ENCODE results near the gene EXOC3L1. TPM values are rescaled to one million over a fixed set of nuclear protein-coding genes. Genes with fewer than 3 reads are reported as not detected.

The EXOC3L1 gene
- total RNA-seq, 1 experiment from 2014 or later = not detected

GRCh38 chr16:67166110-67166547 is 23.8 kb downstream of the EXOC3L1 start:
- DNase-seq (no peak), ATAC-seq (no peak)
- Histone ChIP-seq H2AFZ (ENCODE audit: low read length) (no peak overlapping the region), H3K4me1 (ENCODE audit: insufficient read depth, low read length) (peaks cover 22% of the 10 kb centered on the region), H3F3A (ENCODE audit: low read length, unreplicated experiment) (no peaks in the 10 kb centered on the region), H3K79me2 (ENCODE audit: low read length) (0 out of 2 replicates have a peak, but pooled peaks cover 2% of the 10 kb centered on the region), H4K20me1 (ENCODE audit: low read length) (no peaks in the 10 kb centered on the region), H3K4me3 (ENCODE audit: low read length) (no peak overlapping the region), H3K4me2 (ENCODE audit: low read length) (no peak overlapping the region), H3K9ac (ENCODE audit: low read length) (no peak overlapping the region), H3K36me3 (ENCODE audit: low read depth, low read length) (no peaks in the 10 kb centered on the region), H3K27me3 (ENCODE audit: low read length) (no peaks in the 10 kb centered on the region), H3K27ac (ENCODE audit: low read length) (no peak overlapping the region), H3K9me3 (ENCODE audit: low read length) (no peaks in the 10 kb centered on the region), H3K9me2 (replicated peaks; ENCODE audit: low read length) (no peaks in the 10 kb centered on the region)
- BruUV-seq (replicated peaks) = no TSS peak
- intact Hi-C loops (cut with micrococcal nuclease) = no loop called here
- ChIA-PET CTCF (no interaction called here), POLR2A (ENCODE audit: unreplicated experiment) (no interaction called here)
- no peak for TF ChIP-seq EZH2 (IDR thresholded peaks at IDR 0.05; ENCODE audit: low read length, unreplicated experiment)

GRCh38 chr16:67165121-67166078 is 24.5 kb downstream of the EXOC3L1 start:
- ChIA-PET POLR2A (ENCODE audit: unreplicated experiment) (no interaction called here), CTCF (no interaction called here)
- no peaks in the 10 kb centered on the region for H3K9me3 ChIP-seq (ENCODE audit: low read length)
- no peak overlapping the region for H3K4me3 ChIP-seq (ENCODE audit: low read length)
- BruUV-seq (replicated peaks) = no TSS peak
- no peaks in the 10 kb centered on the region for H4K20me1 ChIP-seq (ENCODE audit: low read length)
- intact Hi-C loops (cut with micrococcal nuclease) = no loop called here
- H3K9me2 ChIP-seq (replicated peaks; ENCODE audit: low read length) = no peaks in the 10 kb centered on the region
- no peaks in the 10 kb centered on the region for H3F3A ChIP-seq (ENCODE audit: low read length, unreplicated experiment)
- H3K4me1 ChIP-seq (ENCODE audit: insufficient read depth, low read length) = peaks cover 17% of the 10 kb centered on the region
- no peaks in the 10 kb centered on the region for H3K27me3 ChIP-seq (ENCODE audit: low read length)
- no peaks in the 10 kb centered on the region for H3K79me2 ChIP-seq (ENCODE audit: low read length)
- H3K36me3 ChIP-seq (ENCODE audit: low read depth, low read length) = no peaks in the 10 kb centered on the region
- DNase-seq (no peak), ATAC-seq (no peak)
- H3K9ac ChIP-seq (ENCODE audit: low read length) = no peak overlapping the region
- no peak overlapping the region for H2AFZ ChIP-seq (ENCODE audit: low read length)
- TF ChIP-seq EZH2 (IDR thresholded peaks at IDR 0.05; ENCODE audit: low read length, unreplicated experiment) (no peak), CTCF (conservative IDR thresholded peaks at IDR 0.05; ENCODE audit: low read depth, low read length) (no peak), EZH2phosphoT487 (IDR thresholded peaks at IDR 0.05; ENCODE audit: borderline replicate concordance, low read length) (no peak)
- H3K4me2 ChIP-seq (ENCODE audit: low read length) = no peak overlapping the region
- H3K27ac ChIP-seq (ENCODE audit: low read length) = no peak overlapping the region

DNA sequence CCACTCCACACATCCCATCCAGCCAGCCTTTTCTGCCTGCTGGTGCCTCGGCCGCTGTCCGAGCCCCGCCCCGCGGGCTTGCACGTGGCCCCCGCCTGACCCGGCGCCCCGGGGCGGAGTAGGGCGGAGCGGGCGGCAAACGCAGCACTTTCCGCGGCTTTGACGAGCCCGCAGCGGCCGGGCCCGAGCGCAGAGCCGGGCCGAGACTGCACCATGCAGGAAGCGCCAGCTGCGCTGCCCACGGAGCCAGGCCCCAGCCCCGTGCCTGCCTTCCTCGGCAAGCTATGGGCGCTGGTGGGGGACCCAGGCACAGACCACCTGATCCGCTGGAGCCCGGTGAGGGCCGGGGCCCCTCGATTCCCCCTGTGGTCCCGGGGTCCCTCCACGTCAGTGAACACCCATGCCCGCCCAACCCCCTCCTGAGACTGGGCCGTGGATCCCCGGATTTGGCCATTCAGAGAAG is 25.3 kb downstream of the EXOC3L1 start, which contains the start of gene HSF4:
HSF4 (plus strand) TSS at position 147 of the 463 bp plus-strand sequence; CDS start at position 214, 67 bp downstream.
- H3K4me2 ChIP-seq (ENCODE audit: low read length) = no peak within 1 kb of the TSS
- H3F3A ChIP-seq (ENCODE audit: low read length, unreplicated experiment) = no peaks in the 10 kb centered on the region
- H3K4me3 ChIP-seq (ENCODE audit: low read length) = no peak within 1 kb of the TSS
- H3K79me2 ChIP-seq (ENCODE audit: low read length) = no peaks in the 10 kb centered on the region
- no TSS peak for BruUV-seq (replicated peaks)
- H3K27ac ChIP-seq (ENCODE audit: low read length) = no peak within 1 kb of the TSS
- ATAC-seq = no peak
- CTCF ChIA-PET = no interaction called here
- POLR2A ChIA-PET (ENCODE audit: unreplicated experiment) = no interaction called here
- no peaks in the 10 kb centered on the region for H3K9me3 ChIP-seq (ENCODE audit: low read length)
- no peak within 1 kb of the TSS for H3K9ac ChIP-seq (ENCODE audit: low read length)
- H3K9me2 ChIP-seq (replicated peaks; ENCODE audit: low read length) = no peaks in the 10 kb centered on the region
- no peak for DNase-seq
- intact Hi-C loops (cut with micrococcal nuclease) = loop anchor here (5.0 kb wide), 1 partner anchor 147 kb away; no protein-coding TSS in a partner anchor
- H3K36me3 ChIP-seq (ENCODE audit: low read depth, low read length) = no peaks in the 10 kb centered on the region
- no peak within 1 kb of the TSS for H2AFZ ChIP-seq (ENCODE audit: low read length)
- no peaks in the 10 kb centered on the region for H3K27me3 ChIP-seq (ENCODE audit: low read length)
- H4K20me1 ChIP-seq (ENCODE audit: low read length) = no peaks in the 10 kb centered on the region
- H3K4me1 ChIP-seq (ENCODE audit: insufficient read depth, low read length) = peaks cover 12% of the 10 kb centered on the region
- no peak for TF ChIP-seq CTCF (conservative IDR thresholded peaks at IDR 0.05; ENCODE audit: low read depth, low read length)
- no peak for TF ChIP-seq EZH2phosphoT487 (IDR thresholded peaks at IDR 0.05; ENCODE audit: borderline replicate concordance, low read length)
- no peak for TF ChIP-seq EZH2 (IDR thresholded peaks at IDR 0.05; ENCODE audit: low read length, unreplicated experiment)
